Measurements from ENCODE around the gene UBE2R2.

GRCh38 chr9:33908749-33909148 is 91.8 kb downstream of the UBE2R2 start:
- no peak for TF ChIP-seq POLR2A (IDR thresholded peaks at IDR 0.05)
- no peak for TF ChIP-seq CTCF (IDR thresholded peaks at IDR 0.05)

All from breast epithelium (tissue), 3 donors.